IMR-90 (cell line): Measurements from ENCODE around the gene GCK. TPM values are rescaled to one million over a fixed set of nuclear protein-coding genes. Genes with fewer than 3 reads are reported as not detected.

ENCODE experiments used
- ATAC-seq: fragments of 200-7000 bp; cut with Tn5 transposase; 2 replicates; pipeline ENCODE4 v1.9.1; 2020; ENCODE audit warnings: low read depth, mild to moderate bottlenecking, moderate library complexity
- BruUV-seq: library from RNA; stranded (reverse); fragments of 400-500 nt; replicated peaks from 2 replicates; lab custom pipeline; 2021; lab: Mats Ljungman, UMichigan
- CTCF ChIA-PET: fragments of 300-600 bp; formaldehyde crosslinking; extraction: SDS; loops from one replicate; lab custom pipeline; 2021; ENCODE audit warnings: antibody characterized with exemption; lab: Yijun Ruan, JAX
- POLR2A ChIA-PET: fragments of 300-600 bp; sonication (Branson Sonifier 250); formaldehyde crosslinking; loops from one replicate; lab custom pipeline; 2022; ENCODE audit warnings: antibody characterized with exemption; ENCODE audit not compliant: unreplicated experiment; lab: Charles Lee
- DNase-seq: peaks from one replicate; pipeline ENCODE4 v3.0.0; 2013
- H2AFZ ChIP-seq: replicated peaks from 2 replicates; pipeline ENCODE3; 2013; ENCODE audit warnings: low read length, mild to moderate bottlenecking; ENCODE audit not compliant: poor library complexity
- H2AK5ac ChIP-seq: 2 replicates; pipeline ENCODE4 v1.6.1; 2013; ENCODE audit warnings: low read depth, low read length, inconsistent platforms
- H2AK9ac ChIP-seq: replicated peaks from 2 replicates; pipeline ENCODE3; 2013; ENCODE audit warnings: mild to moderate bottlenecking, low read depth, low read length, moderate library complexity; ENCODE audit not compliant: poor library complexity
- H2BK120ac ChIP-seq: 2 replicates; pipeline ENCODE4 v1.6.1; 2013; ENCODE audit warnings: low read depth, low read length, inconsistent platforms
- H2BK15ac ChIP-seq: 3 replicates; pipeline ENCODE4 v1.6.1; 2013; ENCODE audit warnings: low read depth, low read length, inconsistent platforms
- H2BK20ac ChIP-seq: 2 replicates; pipeline ENCODE4 v1.6.1; 2013; ENCODE audit warnings: low read depth, mild to moderate bottlenecking, inconsistent platforms, low read length, moderate library complexity
- H2BK5ac ChIP-seq: 2 replicates; pipeline ENCODE4 v1.6.1; 2013; ENCODE audit warnings: mild to moderate bottlenecking, low read depth, low read length, inconsistent platforms; ENCODE audit not compliant: poor library complexity, severe bottlenecking
- H3K14ac ChIP-seq: replicated peaks from 2 replicates; pipeline ENCODE4 v1.6.1; 2013; ENCODE audit warnings: low read depth, low read length, inconsistent platforms
- H3K18ac ChIP-seq: 2 replicates; pipeline ENCODE4 v1.6.1; 2013; ENCODE audit warnings: low read depth, low read length, control low read depth
- H3K23ac ChIP-seq: 2 replicates; pipeline ENCODE4 v1.6.1; 2013; ENCODE audit warnings: low read depth, low read length, inconsistent platforms
- H3K27ac ChIP-seq: 2 replicates; pipeline ENCODE4 v1.5.1; 2013; ENCODE audit warnings: mild to moderate bottlenecking, control low read depth, low read length; ENCODE audit not compliant: insufficient read depth
- H3K27me3 ChIP-seq: 2 replicates; pipeline ENCODE4 v1.6.1; 2013; ENCODE audit warnings: low read length; ENCODE audit not compliant: control insufficient read depth, insufficient read depth
- H3K36me3 ChIP-seq: 2 replicates; pipeline ENCODE4 v1.6.1; 2013; ENCODE audit warnings: low read length, mixed read lengths; ENCODE audit not compliant: control insufficient read depth, insufficient read depth
- H3K4ac ChIP-seq: 2 replicates; pipeline ENCODE4 v1.6.1; 2013; ENCODE audit warnings: low read depth, low read length, inconsistent platforms
- H3K4me1 ChIP-seq: 2 replicates; pipeline ENCODE4 v1.6.1; 2013; ENCODE audit warnings: low read length, mixed read lengths; ENCODE audit not compliant: control insufficient read depth, insufficient read depth
- H3K4me2 ChIP-seq: 2 replicates; pipeline ENCODE4 v1.6.1; 2013; ENCODE audit warnings: low read depth, mild to moderate bottlenecking, control low read depth, low read length, moderate library complexity
- H3K4me3 ChIP-seq: 2 replicates; pipeline ENCODE4 v1.5.1; 2013; ENCODE audit warnings: low read depth, mild to moderate bottlenecking, control low read depth, low read length, moderate library complexity; ENCODE audit not compliant: insufficient read depth
- H3K56ac ChIP-seq: 2 replicates; pipeline ENCODE4 v1.6.1; 2013; ENCODE audit warnings: low read length, inconsistent platforms; ENCODE audit not compliant: insufficient read depth; ENCODE audit errors: extremely low read depth
- H3K79me1 ChIP-seq, 2 experiments: 2 replicates each; pipeline ENCODE4 v1.6.1; 2013; ENCODE audit warnings: low read length in 2 of 2, inconsistent platforms in 1 of 2, low read depth in 1 of 2
- H3K9ac ChIP-seq: 2 replicates; pipeline ENCODE4 v1.6.1; 2013; ENCODE audit warnings: low read depth, low read length, control low read depth
- H3K9me1 ChIP-seq: 2 replicates; pipeline ENCODE4 v1.6.1; 2013; ENCODE audit warnings: low read length, inconsistent platforms; ENCODE audit not compliant: insufficient read depth
- H3K9me3 ChIP-seq: 2 replicates; pipeline ENCODE4 v1.6.1; 2013; ENCODE audit warnings: low read length; ENCODE audit not compliant: control insufficient read depth, insufficient read depth
- H4K20me1 ChIP-seq: 2 replicates; pipeline ENCODE4 v1.6.1; 2013; ENCODE audit warnings: low read length, inconsistent platforms; ENCODE audit not compliant: insufficient read depth
- H4K5ac ChIP-seq: 2 replicates; pipeline ENCODE4 v1.6.1; 2013; ENCODE audit warnings: mild to moderate bottlenecking, low read depth, low read length, control low read depth
- H4K8ac ChIP-seq, 2 experiments: 2 replicates each; pipeline ENCODE4 v1.6.1; 2013; ENCODE audit warnings: low read depth in 2 of 2, low read length in 2 of 2, control low read depth in 1 of 2, inconsistent platforms in 1 of 2
- H4K91ac ChIP-seq: 2 replicates; pipeline ENCODE4 v1.6.1; 2013; ENCODE audit warnings: low read depth, low read length, inconsistent platforms; ENCODE audit not compliant: insufficient read depth
- BHLHE40 ChIP-seq: fragments of 150-350 bp; IDR thresholded peaks from 2 replicates; pipeline ENCODE4 v1.6.1; 2016; ENCODE audit warnings: mild to moderate bottlenecking, low read depth, low read length
- CEBPB ChIP-seq: IDR thresholded peaks from 2 replicates; pipeline ENCODE4 v1.6.1; 2012; ENCODE audit warnings: low read depth, low read length, improper control_type of control experiment
- CHD1 ChIP-seq: IDR thresholded peaks from 2 replicates; pipeline ENCODE4 v1.6.1; 2012; ENCODE audit warnings: low read depth, low read length, improper control_type of control experiment
- ELK1 ChIP-seq: fragments of 150-350 bp; IDR thresholded peaks from 2 replicates; pipeline ENCODE4 v1.6.1; 2016; ENCODE audit warnings: low read depth, mild to moderate bottlenecking, low read length, moderate library complexity, borderline replicate concordance
- MXI1 ChIP-seq: IDR thresholded peaks from 2 replicates; pipeline ENCODE4 v1.6.1; 2012; ENCODE audit warnings: low read depth, mild to moderate bottlenecking, low read length, moderate library complexity, borderline replicate concordance
- POLR2A ChIP-seq: IDR thresholded peaks from 2 replicates; pipeline ENCODE4 v1.6.1; 2012; ENCODE audit warnings: mild to moderate bottlenecking, low read depth, low read length
- RAD21 ChIP-seq: IDR thresholded peaks from 2 replicates; pipeline ENCODE4 v1.6.1; 2012; ENCODE audit warnings: low read length, improper control_type of control experiment
- RCOR1 ChIP-seq: IDR thresholded peaks from 2 replicates; pipeline ENCODE4 v1.6.1; 2012; ENCODE audit warnings: mild to moderate bottlenecking, low read length, improper control_type of control experiment; ENCODE audit not compliant: insufficient replicate concordance
- RFX5 ChIP-seq: IDR thresholded peaks from 2 replicates; pipeline ENCODE4 v1.8.0; 2012; ENCODE audit warnings: low read depth, mild to moderate bottlenecking, low read length, moderate library complexity
- SMC3 ChIP-seq: fragments of 150-350 bp; IDR thresholded peaks from 2 replicates; pipeline ENCODE4 v1.6.1; 2016; ENCODE audit warnings: low read depth, mild to moderate bottlenecking, antibody characterized with exemption, low read length, moderate library complexity
- WGBS, 2 experiments: methylation state at CpG; one replicate each; pipeline versions ENCODE4 v1.1.5 to v1.1.7; 2013; ENCODE audit warnings: missing lambda C conversion rate in 2 of 2; ENCODE audit not compliant: insufficient read length in 1 of 2; ENCODE audit errors: extremely low coverage in 2 of 2; 5-methylcytosine and 5-hydroxymethylcytosine counted together
- dilution Hi-C: fragments of 300-500 bp; cut with HindIII; formaldehyde crosslinking; loops from one replicate; pipeline ENCODE4 v1.14.3; 2018; ENCODE audit warnings: low sequenced_read_pairs; ENCODE audit not compliant: unreplicated experiment
- in situ Hi-C: fragments of 300-500 bp; cut with MboI; formaldehyde crosslinking; loops from 3 replicates; pipeline ENCODE4 v1.14.3; 2019; ENCODE audit warnings: low sequenced_read_pairs, inconsistent platforms, mixed read lengths
- intact Hi-C: fragments of 100-400 bp; cut with micrococcal nuclease; formaldehyde crosslinking; loops from 2 replicates; pipeline ENCODE4 v1.10.0; 2022
- polyA plus RNA-seq, 3 experiments: library from polyadenylated mRNA; depleted of rRNA; stranded (reverse); fragments of >200 nt; gene quantifications; 2 replicates each; pipeline ENCODE4 v1.2.3, GENCODE V29; 2012; ENCODE audit warnings: low replicate concordance in 1 of 3
- total RNA-seq: library from RNA; depleted of rRNA; stranded (reverse); fragments of >200 nt; gene quantifications from 2 replicates; pipeline ENCODE4 v1.2.3, GENCODE V29; 2012

The GCK gene
- total and polyA plus RNA-seq, 2 of the 4 experiments (the other 2 are of a cell fraction), result 0.14 to 0.18 TPM

- Histone ChIP-seq H3K56ac (no peak overlapping the region), H4K20me1 (no peaks in the 10 kb centered on the region), H3K9me1 (no peaks in the 10 kb centered on the region), H2AFZ (peak overlapping the region; percentile 34), H2AK5ac (no peak overlapping the region), H2BK20ac (no peak overlapping the region), H3K4me3 (no peak overlapping the region), H3K79me1 (no peaks in the 10 kb centered on the region), H3K36me3 (no peaks in the 10 kb centered on the region), H2BK15ac (no peak overlapping the region), H3K14ac (no peak overlapping the region), H3K18ac (peak overlapping the region; percentile 16; the same call in 1 of the 2 replicates), H2AK9ac (no peak overlapping the region), H3K27me3 (peaks cover 47% of the 10 kb centered on the region), H3K4me1 (peaks cover 5% of the 10 kb centered on the region), H3K27ac (no peak overlapping the region), H3K4ac (no peak overlapping the region), H3K9ac (no peak overlapping the region), H2BK120ac (no peak overlapping the region), H4K91ac (no peak overlapping the region), H4K5ac (no peak overlapping the region), H3K23ac (no peak overlapping the region), H3K9me3 (peaks cover 13% of the 10 kb centered on the region), H4K8ac (no peak overlapping the region), H2BK5ac (no peak overlapping the region), H3K4me2 (peak overlapping the region; percentile 49; the same call in 1 of the 2 replicates)
- intact Hi-C loops, result no loop called here
- BruUV-seq, result no TSS peak
- CTCF ChIA-PET, result interaction anchor here (0.6 kb wide), 1 partner anchor 20 kb away, joined by 4 read pairs; no protein-coding TSS in a partner anchor
- DNase-seq, result peak; percentile 52
- ATAC-seq, result peak; percentile 46; the same call in 1 of the 2 replicates
- WGBS, 2 experiments, result 42% methylated on average over 2 of the region's 4 CpGs; no CpG with 5 or more reads in 1 of the 2 experiments
- in situ Hi-C loops, result no loop called here
- TF ChIP-seq CEBPB, result no peak
- TF ChIP-seq POLR2A, result no peak
- TF ChIP-seq RAD21, result no peak
- TF ChIP-seq BHLHE40, result no peak
- TF ChIP-seq MXI1, result no peak
- TF ChIP-seq CHD1, result no peak
- no peak for TF ChIP-seq RCOR1
- TF ChIP-seq ELK1, result no peak
- no peak for TF ChIP-seq SMC3
- TF ChIP-seq RFX5, result no peak
- dilution Hi-C loops, result no loop called here
- POLR2A ChIA-PET, result interaction anchor here (0.5 kb wide), 1 partner anchor 401 kb away, joined by 3 read pairs; no protein-coding TSS in a partner anchor
These were observed 11.6 kb downstream of the GCK start for GRCh38 chr7:44177570-44178131.
